GM18873 (cell line): ENCODE data around the gene TFDP2.

Experiments
- ATAC-seq: cut with Tn5 transposase; IDR thresholded peaks from one replicate; pipeline ENCODE4 v1.9.1; 2021; ENCODE audit warnings: mild to moderate bottlenecking, moderate library complexity, moderate number of reproducible peaks; ENCODE audit not compliant: unreplicated experiment, low FRiP score

Gene TFDP2

DNA sequence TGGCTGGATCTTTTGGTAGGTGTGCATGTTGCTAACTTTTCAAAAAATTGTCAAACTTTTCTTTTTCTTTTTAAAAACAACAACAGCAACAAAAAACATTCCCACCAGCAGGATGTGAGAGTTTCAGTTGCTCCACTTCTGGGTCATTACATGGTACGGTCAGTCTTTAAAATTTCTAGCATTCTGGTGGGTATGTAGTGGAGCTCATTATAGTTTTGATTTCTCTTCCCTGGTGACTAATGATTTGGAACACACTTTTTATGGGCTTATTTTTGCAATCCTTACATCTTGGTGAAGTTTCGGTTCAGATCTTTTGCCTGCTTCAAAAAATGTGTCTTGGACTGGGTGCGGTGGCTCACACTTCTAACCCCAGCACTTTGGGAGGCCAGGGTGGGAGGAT is 253.6 kb downstream of the TFDP2 start:
- ATAC-seq = no peak

GRCh38 chr3:141894524-141895176 is 254.7 kb downstream of the TFDP2 start:
- no peak for ATAC-seq
